ENCODE measurements around the gene MAPK1. TPM values are rescaled to one million over a fixed set of nuclear protein-coding genes. Genes with fewer than 3 reads are reported as not detected.

Gene MAPK1
- total RNA-seq, 1 donor from 2014 or later, result 38.6 TPM

GRCh38 chr22:21861851-21862250 lies 5.6 kb downstream of the MAPK1 start:
- no peaks in the 10 kb centered on the region for H3K27me3 ChIP-seq (ENCODE audit: control insufficient read depth in 3 of 3, insufficient read depth in 3 of 3, low read length in 3 of 3)
- no peak overlapping the region for H3K4me3 ChIP-seq (ENCODE audit: low read length in 3 of 3)
- no peak overlapping the region for H3K27ac ChIP-seq (ENCODE audit: low read depth, low read length)
- no peak overlapping the region for H3K9ac ChIP-seq (ENCODE audit: low read depth in 1 of 3, low read length in 3 of 3)
- H3K36me3 ChIP-seq (ENCODE audit: control insufficient read depth in 3 of 3, insufficient read depth in 3 of 3, low read length in 3 of 3), result no peaks in the 10 kb centered on the region
- peaks cover 50 to 64% (median 61%) of the 10 kb centered on the region in 3 donors for H3K4me1 ChIP-seq (ENCODE audit: control insufficient read depth in 3 of 3, insufficient read depth in 3 of 3, low read length in 3 of 3)
- H3K9me3 ChIP-seq (ENCODE audit: control insufficient read depth in 3 of 3, low read length in 3 of 3), result no peaks in the 10 kb centered on the region

- peaks cover 47 to 63% (median 59%) of the 10 kb centered on the region in 3 donors for H3K4me1 ChIP-seq (ENCODE audit: control insufficient read depth in 3 of 3, insufficient read depth in 3 of 3, low read length in 3 of 3)
- no peak overlapping the region for H3K27ac ChIP-seq (ENCODE audit: low read depth, low read length)
- H3K36me3 ChIP-seq (ENCODE audit: control insufficient read depth in 3 of 3, insufficient read depth in 3 of 3, low read length in 3 of 3), result no peaks in the 10 kb centered on the region
- H3K9ac ChIP-seq (ENCODE audit: low read depth in 1 of 3, low read length in 3 of 3), result no peak overlapping the region
- H3K27me3 ChIP-seq (ENCODE audit: control insufficient read depth in 3 of 3, insufficient read depth in 3 of 3, low read length in 3 of 3), result no peaks in the 10 kb centered on the region
- H3K4me3 ChIP-seq (ENCODE audit: low read length in 3 of 3), result no peak overlapping the region
- H3K9me3 ChIP-seq (ENCODE audit: control insufficient read depth in 3 of 3, low read length in 3 of 3), result no peaks in the 10 kb centered on the region
Observed at GRCh38 chr22:21861264-21861848, 6.1 kb downstream of the MAPK1 start.

- no peak overlapping the region for H3K27ac ChIP-seq (ENCODE audit: low read depth, low read length)
- no peaks in the 10 kb centered on the region for H3K36me3 ChIP-seq (ENCODE audit: control insufficient read depth in 3 of 3, insufficient read depth in 3 of 3, low read length in 3 of 3)
- peak overlapping the region in 1 of 3 donors; percentile 46 for H3K4me3 ChIP-seq (ENCODE audit: low read length in 3 of 3)
- no peak overlapping the region for H3K9ac ChIP-seq (ENCODE audit: low read depth in 1 of 3, low read length in 3 of 3)
- H3K27me3 ChIP-seq (ENCODE audit: control insufficient read depth in 3 of 3, insufficient read depth in 3 of 3, low read length in 3 of 3), result no peaks in the 10 kb centered on the region
- peaks cover 44 to 63% (median 56%) of the 10 kb centered on the region in 3 donors for H3K4me1 ChIP-seq (ENCODE audit: control insufficient read depth in 3 of 3, insufficient read depth in 3 of 3, low read length in 3 of 3)
- no peaks in the 10 kb centered on the region for H3K9me3 ChIP-seq (ENCODE audit: control insufficient read depth in 3 of 3, low read length in 3 of 3)
Observed at GRCh38 chr22:21860491-21861039, 6.9 kb downstream of the MAPK1 start.

- H3K9me3 ChIP-seq (ENCODE audit: control insufficient read depth in 3 of 3, low read length in 3 of 3), result no peaks in the 10 kb centered on the region
- H3K9ac ChIP-seq (ENCODE audit: low read depth in 1 of 3, low read length in 3 of 3), result peak overlapping the region in 1 of 3 donors; percentile 34
- no peaks in the 10 kb centered on the region for H3K36me3 ChIP-seq (ENCODE audit: control insufficient read depth in 3 of 3, insufficient read depth in 3 of 3, low read length in 3 of 3)
- H3K27me3 ChIP-seq (ENCODE audit: control insufficient read depth in 3 of 3, insufficient read depth in 3 of 3, low read length in 3 of 3), result no peaks in the 10 kb centered on the region
- no peak overlapping the region for H3K27ac ChIP-seq (ENCODE audit: low read depth, low read length)
- peaks cover 34 to 57% (median 39%) of the 10 kb centered on the region in 3 donors for H3K4me1 ChIP-seq (ENCODE audit: control insufficient read depth in 3 of 3, insufficient read depth in 3 of 3, low read length in 3 of 3)
- no peak overlapping the region for H3K4me3 ChIP-seq (ENCODE audit: low read length in 3 of 3)
Observed at GRCh38 chr22:21858025-21858764, 9.2 kb downstream of the MAPK1 start.

- Histone ChIP-seq H3K9ac (ENCODE audit: low read depth in 1 of 3, low read length in 3 of 3) (no peak overlapping the region), H3K9me3 (ENCODE audit: control insufficient read depth in 3 of 3, low read length in 3 of 3) (no peaks in the 10 kb centered on the region), H3K27me3 (ENCODE audit: control insufficient read depth in 3 of 3, insufficient read depth in 3 of 3, low read length in 3 of 3) (no peaks in the 10 kb centered on the region), H3K27ac (ENCODE audit: low read depth, low read length) (no peak overlapping the region), H3K4me1 (ENCODE audit: control insufficient read depth in 3 of 3, insufficient read depth in 3 of 3, low read length in 3 of 3) (peaks cover 32 to 52% (median 36%) of the 10 kb centered on the region in 3 donors), H3K36me3 (ENCODE audit: control insufficient read depth in 3 of 3, insufficient read depth in 3 of 3, low read length in 3 of 3) (no peaks in the 10 kb centered on the region), H3K4me3 (ENCODE audit: low read length in 3 of 3) (no peak overlapping the region)
Observed at GRCh38 chr22:21857481-21857914, 9.9 kb downstream of the MAPK1 start.

GRCh38 chr22:21856868-21857267 lies 10.6 kb downstream of the MAPK1 start:
- Histone ChIP-seq H3K27ac (ENCODE audit: low read depth, low read length) (no peak overlapping the region), H3K27me3 (ENCODE audit: control insufficient read depth in 3 of 3, insufficient read depth in 3 of 3, low read length in 3 of 3) (no peaks in the 10 kb centered on the region), H3K9ac (ENCODE audit: low read depth in 1 of 3, low read length in 3 of 3) (no peak overlapping the region), H3K36me3 (ENCODE audit: control insufficient read depth in 3 of 3, insufficient read depth in 3 of 3, low read length in 3 of 3) (no peaks in the 10 kb centered on the region), H3K9me3 (ENCODE audit: control insufficient read depth in 3 of 3, low read length in 3 of 3) (no peaks in the 10 kb centered on the region), H3K4me1 (ENCODE audit: control insufficient read depth in 3 of 3, insufficient read depth in 3 of 3, low read length in 3 of 3) (peaks cover 31 to 50% (median 36%) of the 10 kb centered on the region in 3 donors), H3K4me3 (ENCODE audit: low read length in 3 of 3) (no peak overlapping the region)

- Histone ChIP-seq H3K27me3 (ENCODE audit: control insufficient read depth in 3 of 3, insufficient read depth in 3 of 3, low read length in 3 of 3) (no peaks in the 10 kb centered on the region), H3K36me3 (ENCODE audit: control insufficient read depth in 3 of 3, insufficient read depth in 3 of 3, low read length in 3 of 3) (no peaks in the 10 kb centered on the region), H3K4me1 (ENCODE audit: control insufficient read depth in 3 of 3, insufficient read depth in 3 of 3, low read length in 3 of 3) (peaks cover 26 to 43% (median 30%) of the 10 kb centered on the region in 3 donors)
Observed at GRCh38 chr22:21856197-21856596, 11.2 kb downstream of the MAPK1 start.

GRCh38 chr22:21855676-21856075 lies 11.8 kb downstream of the MAPK1 start:
- Histone ChIP-seq H3K27ac (ENCODE audit: low read depth, low read length) (no peak overlapping the region), H3K36me3 (ENCODE audit: control insufficient read depth in 3 of 3, insufficient read depth in 3 of 3, low read length in 3 of 3) (no peaks in the 10 kb centered on the region), H3K4me3 (ENCODE audit: low read length in 3 of 3) (no peak overlapping the region), H3K27me3 (ENCODE audit: control insufficient read depth in 3 of 3, insufficient read depth in 3 of 3, low read length in 3 of 3) (no peaks in the 10 kb centered on the region), H3K9me3 (ENCODE audit: control insufficient read depth in 3 of 3, low read length in 3 of 3) (no peaks in the 10 kb centered on the region), H3K9ac (ENCODE audit: low read depth in 1 of 3, low read length in 3 of 3) (no peak overlapping the region), H3K4me1 (ENCODE audit: control insufficient read depth in 3 of 3, insufficient read depth in 3 of 3, low read length in 3 of 3) (peaks cover 21 to 38% (median 26%) of the 10 kb centered on the region in 3 donors)

More at GRCh38 chr22:21856197-21856596, 11.2 kb downstream of the MAPK1 start:
- Histone ChIP-seq H3K4me3 (ENCODE audit: low read length in 3 of 3) (no peak overlapping the region), H3K9me3 (ENCODE audit: control insufficient read depth in 3 of 3, low read length in 3 of 3) (no peaks in the 10 kb centered on the region), H3K9ac (ENCODE audit: low read depth in 1 of 3, low read length in 3 of 3) (no peak overlapping the region), H3K27ac (ENCODE audit: low read depth, low read length) (no peak overlapping the region)

GRCh38 chr22:21850660-21851059 lies 16.8 kb downstream of the MAPK1 start:
- peaks cover 14 to 28% (median 16%) of the 10 kb centered on the region in 3 donors for H3K4me1 ChIP-seq (ENCODE audit: control insufficient read depth in 3 of 3, insufficient read depth in 3 of 3, low read length in 3 of 3)
- H3K27me3 ChIP-seq (ENCODE audit: control insufficient read depth in 3 of 3, insufficient read depth in 3 of 3, low read length in 3 of 3), result no peaks in the 10 kb centered on the region
- H3K36me3 ChIP-seq (ENCODE audit: control insufficient read depth in 3 of 3, insufficient read depth in 3 of 3, low read length in 3 of 3), result no peaks in the 10 kb centered on the region
- H3K9ac ChIP-seq (ENCODE audit: low read depth in 1 of 3, low read length in 3 of 3), result no peak overlapping the region
- H3K4me3 ChIP-seq (ENCODE audit: low read length in 3 of 3), result no peak overlapping the region
- H3K9me3 ChIP-seq (ENCODE audit: control insufficient read depth in 3 of 3, low read length in 3 of 3), result no peaks in the 10 kb centered on the region
- peak overlapping the region; percentile 52 for H3K27ac ChIP-seq (ENCODE audit: low read depth, low read length)

- H3K9ac ChIP-seq (ENCODE audit: low read depth in 1 of 3, low read length in 3 of 3), result no peak overlapping the region
- no peaks in the 10 kb centered on the region for H3K9me3 ChIP-seq (ENCODE audit: control insufficient read depth in 3 of 3, low read length in 3 of 3)
- H3K27ac ChIP-seq (ENCODE audit: low read depth, low read length), result peak overlapping the region; percentile 52
- H3K36me3 ChIP-seq (ENCODE audit: control insufficient read depth in 3 of 3, insufficient read depth in 3 of 3, low read length in 3 of 3), result no peaks in the 10 kb centered on the region
- no peak overlapping the region for H3K4me3 ChIP-seq (ENCODE audit: low read length in 3 of 3)
- no peaks in the 10 kb centered on the region for H3K27me3 ChIP-seq (ENCODE audit: control insufficient read depth in 3 of 3, insufficient read depth in 3 of 3, low read length in 3 of 3)
- H3K4me1 ChIP-seq (ENCODE audit: control insufficient read depth in 3 of 3, insufficient read depth in 3 of 3, low read length in 3 of 3), result peaks cover 14 to 26% (median 17%) of the 10 kb centered on the region in 3 donors
Observed at GRCh38 chr22:21849489-21849888, 18.0 kb downstream of the MAPK1 start.
